ENCODE data around the gene EXOSC9. TPM values are rescaled to one million over a fixed set of nuclear protein-coding genes. Genes with fewer than 3 reads are reported as not detected.

The EXOSC9 gene
- total RNA-seq, 1 donor from 2014 or later: 10.6 TPM

- no peak for TF ChIP-seq POLR2AphosphoS5 (IDR thresholded peaks at IDR 0.05; ENCODE audit: insufficient read depth in 1 of 2, low read depth in 1 of 2)
- TF ChIP-seq, protein P1, sequence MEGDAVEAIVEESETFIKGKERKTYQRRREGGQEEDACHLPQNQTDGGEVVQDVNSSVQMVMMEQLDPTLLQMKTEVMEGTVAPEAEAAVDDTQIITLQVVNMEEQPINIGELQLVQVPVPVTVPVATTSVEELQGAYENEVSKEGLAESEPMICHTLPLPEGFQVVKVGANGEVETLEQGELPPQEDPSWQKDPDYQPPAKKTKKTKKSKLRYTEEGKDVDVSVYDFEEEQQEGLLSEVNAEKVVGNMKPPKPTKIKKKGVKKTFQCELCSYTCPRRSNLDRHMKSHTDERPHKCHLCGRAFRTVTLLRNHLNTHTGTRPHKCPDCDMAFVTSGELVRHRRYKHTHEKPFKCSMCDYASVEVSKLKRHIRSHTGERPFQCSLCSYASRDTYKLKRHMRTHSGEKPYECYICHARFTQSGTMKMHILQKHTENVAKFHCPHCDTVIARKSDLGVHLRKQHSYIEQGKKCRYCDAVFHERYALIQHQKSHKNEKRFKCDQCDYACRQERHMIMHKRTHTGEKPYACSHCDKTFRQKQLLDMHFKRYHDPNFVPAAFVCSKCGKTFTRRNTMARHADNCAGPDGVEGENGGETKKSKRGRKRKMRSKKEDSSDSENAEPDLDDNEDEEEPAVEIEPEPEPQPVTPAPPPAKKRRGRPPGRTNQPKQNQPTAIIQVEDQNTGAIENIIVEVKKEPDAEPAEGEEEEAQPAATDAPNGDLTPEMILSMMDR (IDR thresholded peaks at IDR 0.05): no peak
- no peak for TF ChIP-seq POLR2A (IDR thresholded peaks at IDR 0.05)
- H3K27ac ChIP-seq: no peak overlapping the region
- DNase-seq (ENCODE audit: extremely low spot score in 2 of 2): no peak
- H3K4me1 ChIP-seq: no peaks in the 10 kb centered on the region
- H3K9me3 ChIP-seq: no peaks in the 10 kb centered on the region
- no peaks in the 10 kb centered on the region for H3K27me3 ChIP-seq
- no peak overlapping the region for H3K4me3 ChIP-seq
- intact Hi-C loops (cut with DNase I): no loop called here
- no peaks in the 10 kb centered on the region for H3K36me3 ChIP-seq
These were observed 15.6 kb upstream of the EXOSC9 start for GRCh38 chr4:121785479-121785878.

DNA sequence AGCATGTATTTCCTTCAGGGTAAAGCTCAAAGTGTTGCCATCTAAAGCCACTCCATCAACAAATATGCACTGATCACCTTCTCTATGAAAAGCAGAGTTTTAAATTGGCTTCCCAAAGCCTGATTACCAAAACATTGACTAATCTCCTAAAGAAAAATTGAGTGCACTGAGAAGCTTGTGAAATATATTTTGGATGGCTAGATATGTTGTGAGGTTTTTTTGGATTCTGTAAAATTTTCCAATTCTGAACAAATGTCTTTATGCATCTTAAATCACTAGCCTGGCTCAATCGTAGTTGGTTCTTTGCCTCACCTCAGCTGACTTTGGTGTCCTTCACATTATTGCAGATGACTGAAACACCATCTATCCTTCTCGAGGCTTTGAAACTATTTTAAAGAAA lies 14.9 kb upstream of the EXOSC9 start:
- Histone ChIP-seq H3K27ac (no peak overlapping the region), H3K36me3 (no peaks in the 10 kb centered on the region), H3K27me3 (no peaks in the 10 kb centered on the region), H3K4me3 (no peak overlapping the region), H3K9me3 (no peaks in the 10 kb centered on the region), H3K4me1 (no peaks in the 10 kb centered on the region)
- no peak for TF ChIP-seq POLR2A (IDR thresholded peaks at IDR 0.05)
- no peak for TF ChIP-seq POLR2AphosphoS5 (IDR thresholded peaks at IDR 0.05; ENCODE audit: insufficient read depth in 1 of 2, low read depth in 1 of 2)
- TF ChIP-seq, protein P1 (IDR thresholded peaks at IDR 0.05): no peak
- DNase-seq (ENCODE audit: extremely low spot score in 2 of 2): no peak
- intact Hi-C loops (cut with DNase I): no loop called here

- Histone ChIP-seq H3K4me1 (no peaks in the 10 kb centered on the region), H3K27me3 (no peaks in the 10 kb centered on the region), H3K9me3 (no peaks in the 10 kb centered on the region), H3K36me3 (no peaks in the 10 kb centered on the region), H3K27ac (no peak overlapping the region), H3K4me3 (no peak overlapping the region)
- DNase-seq (ENCODE audit: extremely low spot score in 2 of 2): no peak
- intact Hi-C loops (cut with DNase I): no loop called here
- no peak for TF ChIP-seq POLR2AphosphoS5 (IDR thresholded peaks at IDR 0.05; ENCODE audit: insufficient read depth in 1 of 2, low read depth in 1 of 2)
- TF ChIP-seq, protein P1 (IDR thresholded peaks at IDR 0.05): no peak
These were observed 12.2 kb upstream of the EXOSC9 start for GRCh38 chr4:121788896-121789295.

DNA sequence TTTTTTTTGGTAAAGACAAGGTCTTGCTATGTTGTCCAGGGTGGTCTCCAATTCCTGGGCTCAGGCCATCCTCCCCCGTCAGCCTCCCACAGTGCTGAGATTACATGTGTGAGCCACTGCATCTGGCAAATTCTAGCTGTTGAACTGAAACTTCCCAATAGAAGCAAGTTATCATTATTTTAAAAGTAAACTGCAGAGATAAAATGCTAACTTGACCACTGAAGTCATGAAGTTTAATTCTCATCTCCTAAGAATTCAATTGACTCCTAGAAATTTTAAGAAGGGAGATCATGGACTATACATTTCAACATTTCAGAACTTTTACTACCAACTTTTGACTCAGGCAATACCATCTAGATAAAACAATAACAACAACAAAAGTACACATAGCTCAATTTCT lies 11.7 kb upstream of the EXOSC9 start:
- no peaks in the 10 kb centered on the region for H3K4me1 ChIP-seq
- H3K9me3 ChIP-seq: no peaks in the 10 kb centered on the region
- no peaks in the 10 kb centered on the region for H3K27me3 ChIP-seq
- TF ChIP-seq POLR2A (IDR thresholded peaks at IDR 0.05): no peak
- TF ChIP-seq POLR2AphosphoS5 (IDR thresholded peaks at IDR 0.05; ENCODE audit: insufficient read depth in 1 of 2, low read depth in 1 of 2): no peak
- TF ChIP-seq, protein P1 (IDR thresholded peaks at IDR 0.05): no peak
- no peak overlapping the region for H3K4me3 ChIP-seq
- no peaks in the 10 kb centered on the region for H3K36me3 ChIP-seq
- intact Hi-C loops (cut with DNase I): no loop called here
- no peak for DNase-seq (ENCODE audit: extremely low spot score in 2 of 2)
- no peak overlapping the region for H3K27ac ChIP-seq

DNA sequence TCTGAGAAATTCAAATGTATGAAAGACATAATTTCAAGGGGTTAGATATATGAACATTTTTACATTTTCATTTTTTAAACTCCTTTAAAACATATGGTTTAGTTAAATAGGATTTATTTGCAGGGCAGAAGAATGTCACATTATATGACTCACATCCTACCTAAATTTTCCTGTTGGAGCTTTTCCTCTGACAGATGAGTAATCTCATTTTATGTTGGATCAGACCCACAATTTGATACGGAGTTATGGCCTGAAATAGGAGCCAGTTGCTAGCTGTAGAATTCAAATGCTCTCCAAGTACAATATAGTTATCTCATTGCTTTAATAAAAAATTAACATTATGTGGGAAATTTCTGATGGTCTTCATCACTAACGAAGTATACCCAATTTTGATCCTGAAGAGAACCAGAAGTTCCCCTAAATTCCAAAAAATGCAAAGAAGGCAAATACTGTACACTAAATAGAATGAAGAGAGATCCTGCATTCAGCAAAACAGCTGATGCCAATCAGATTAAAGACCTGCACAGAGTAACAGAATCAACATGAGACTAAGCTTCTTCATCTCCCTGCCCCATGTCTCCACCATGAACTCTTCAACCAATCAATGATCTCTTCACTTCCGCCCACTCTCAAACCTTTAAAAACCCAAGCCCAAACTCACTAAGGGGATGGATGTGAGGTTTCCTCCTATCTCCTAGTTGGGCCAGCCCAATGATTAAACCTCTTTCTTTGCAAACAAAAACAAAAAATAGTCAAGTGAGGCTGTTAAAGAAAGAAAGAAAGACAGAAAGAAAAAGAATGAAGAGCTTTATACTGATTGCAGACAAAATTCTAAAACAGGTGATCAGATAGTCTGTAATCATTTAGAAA lies 10.9 kb upstream of the EXOSC9 start:
- Histone ChIP-seq H3K36me3 (no peaks in the 10 kb centered on the region), H3K9me3 (no peaks in the 10 kb centered on the region), H3K27me3 (no peaks in the 10 kb centered on the region), H3K27ac (no peak overlapping the region), H3K4me3 (no peak overlapping the region), H3K4me1 (no peaks in the 10 kb centered on the region)
- TF ChIP-seq POLR2A (IDR thresholded peaks at IDR 0.05): no peak
- TF ChIP-seq POLR2AphosphoS5 (IDR thresholded peaks at IDR 0.05; ENCODE audit: insufficient read depth in 1 of 2, low read depth in 1 of 2): no peak
- TF ChIP-seq, protein P1 (IDR thresholded peaks at IDR 0.05): no peak
- intact Hi-C loops (cut with DNase I): no loop called here
- no peak for DNase-seq (ENCODE audit: extremely low spot score in 2 of 2)
